Nephron (organoid): ENCODE measurements around the gene HYDIN.
"Not testable (repeated sequence)": the region's sequence is repeated elsewhere in the genome, so short reads cannot be mapped to it uniquely, and the experiment has no call there.

Experiments
- H3K27ac Mint-ChIP-seq, 3 experiments: 2 replicates each; pipeline ENCODE4 v1.8.0; 2020; ENCODE audit warnings: mixed read lengths in 3 of 3, mild to moderate bottlenecking in 2 of 3, moderate library complexity in 1 of 3
- H3K27me3 Mint-ChIP-seq: 2 replicates; pipeline ENCODE4 v1.8.0; 2021; ENCODE audit warnings: low read depth, mild to moderate bottlenecking, moderate library complexity, mixed read lengths
- H3K36me3 Mint-ChIP-seq: 2 replicates; pipeline ENCODE4 v1.8.0; 2020; ENCODE audit warnings: low read depth, mixed read lengths
- H3K4me1 Mint-ChIP-seq: 2 replicates; pipeline ENCODE4 v1.8.0; 2020; ENCODE audit warnings: mixed read lengths
- H3K4me3 Mint-ChIP-seq, 3 experiments: 2 replicates each; pipeline ENCODE4 v1.8.0; 2020; ENCODE audit warnings: mild to moderate bottlenecking in 3 of 3, mixed read lengths in 3 of 3, moderate library complexity in 2 of 3
- H3K9me3 Mint-ChIP-seq: 2 replicates; pipeline ENCODE4 v1.8.0; 2020; ENCODE audit warnings: mixed read lengths

The HYDIN gene

DNA sequence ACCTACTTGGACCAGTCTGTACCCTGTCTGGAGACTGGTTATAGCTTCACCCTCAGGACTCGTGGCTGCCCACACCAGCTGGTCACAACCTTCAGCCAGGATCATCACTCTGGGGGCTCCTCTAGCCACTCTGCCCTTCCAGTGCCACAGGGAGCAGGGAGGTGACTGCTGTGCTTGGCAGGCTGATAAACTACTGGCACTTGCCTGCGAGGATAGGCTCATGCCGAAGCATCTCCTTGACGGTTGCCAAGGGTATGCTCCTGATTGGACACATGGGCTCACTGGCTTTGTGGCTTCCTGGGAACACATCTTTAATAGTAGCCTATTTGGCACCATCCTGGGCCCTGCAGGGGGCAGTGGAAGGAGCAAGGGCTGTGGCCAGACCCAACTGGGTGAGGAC, 295.2 kb downstream of the HYDIN start:
- H3K36me3 Mint-ChIP-seq, H3K4me3 Mint-ChIP-seq, H3K9me3 Mint-ChIP-seq, H3K27me3 Mint-ChIP-seq, H3K27ac Mint-ChIP-seq, H3K4me1 Mint-ChIP-seq: not testable (repeated sequence)

DNA sequence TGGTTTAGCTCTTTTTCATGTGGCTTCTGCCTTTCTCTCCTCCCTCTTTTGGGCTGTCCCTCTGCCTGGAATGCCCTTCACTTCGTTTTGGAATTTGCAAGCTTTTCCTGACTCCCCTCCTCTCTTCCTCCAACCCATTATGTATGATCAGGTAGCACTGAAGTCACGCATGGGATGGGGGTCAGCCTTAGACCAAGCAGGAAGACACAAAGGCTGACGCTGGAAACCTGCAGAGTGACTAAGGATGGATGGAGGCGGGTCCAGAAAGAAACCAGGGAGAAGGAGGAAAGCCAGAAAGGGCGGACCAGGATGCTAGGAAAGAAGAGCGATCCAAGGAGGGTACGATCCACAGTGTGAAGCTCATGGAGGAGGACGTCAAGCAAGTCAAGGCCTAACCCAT, 296.8 kb downstream of the HYDIN start:
- not testable (repeated sequence) for H3K27ac Mint-ChIP-seq, H3K4me3 Mint-ChIP-seq, H3K36me3 Mint-ChIP-seq, H3K27me3 Mint-ChIP-seq, H3K9me3 Mint-ChIP-seq, H3K4me1 Mint-ChIP-seq

DNA sequence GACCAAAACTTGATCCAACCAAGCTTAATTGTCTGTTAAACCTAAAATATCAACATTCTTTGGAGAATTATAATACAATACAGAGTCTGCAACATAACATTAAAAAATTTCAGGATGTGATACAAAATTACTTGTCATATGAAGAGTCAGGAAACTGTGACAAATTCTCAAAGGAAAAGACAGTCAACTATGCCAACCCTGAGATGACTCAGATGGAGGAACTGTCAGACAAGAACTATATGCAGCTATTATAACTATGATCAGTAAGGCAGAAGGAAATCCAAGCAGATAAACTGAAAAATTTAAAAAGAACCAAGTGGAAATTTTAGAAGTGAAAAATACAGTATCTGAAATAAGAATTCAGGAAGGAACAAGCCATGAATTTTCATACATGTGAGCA, 299.8 kb downstream of the HYDIN start:
- not testable (repeated sequence) for H3K9me3 Mint-ChIP-seq, H3K27me3 Mint-ChIP-seq, H3K27ac Mint-ChIP-seq, H3K4me1 Mint-ChIP-seq, H3K36me3 Mint-ChIP-seq, H3K4me3 Mint-ChIP-seq

DNA sequence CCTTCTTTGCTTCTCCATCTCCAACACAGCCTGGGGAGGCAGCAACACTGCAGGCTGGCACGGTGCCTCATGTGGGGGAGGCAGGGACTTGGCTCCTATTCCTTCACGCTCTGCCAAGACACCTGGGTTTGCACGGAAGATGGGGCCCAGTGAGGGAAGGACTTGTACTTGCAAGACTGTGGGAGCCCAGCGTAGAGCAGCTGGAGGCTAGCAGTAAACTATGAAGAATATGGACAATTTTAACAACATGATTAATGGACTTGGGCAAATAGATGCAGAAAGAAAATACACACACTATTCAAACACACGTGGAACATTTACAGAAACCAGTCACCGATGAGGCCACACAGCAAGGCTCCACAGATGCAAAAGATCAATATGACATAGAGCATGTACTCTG, 308.4 kb downstream of the HYDIN start:
- Mint-ChIP-seq H3K27ac (peak overlapping the region; percentile 74 to 87 (median 78)), H3K4me1 (peaks cover 11% of the 10 kb centered on the region), H3K4me3 (peak overlapping the region in 1 of 3 experiments; percentile 3)
- not testable (repeated sequence) for H3K36me3 Mint-ChIP-seq, H3K27me3 Mint-ChIP-seq, H3K9me3 Mint-ChIP-seq

DNA sequence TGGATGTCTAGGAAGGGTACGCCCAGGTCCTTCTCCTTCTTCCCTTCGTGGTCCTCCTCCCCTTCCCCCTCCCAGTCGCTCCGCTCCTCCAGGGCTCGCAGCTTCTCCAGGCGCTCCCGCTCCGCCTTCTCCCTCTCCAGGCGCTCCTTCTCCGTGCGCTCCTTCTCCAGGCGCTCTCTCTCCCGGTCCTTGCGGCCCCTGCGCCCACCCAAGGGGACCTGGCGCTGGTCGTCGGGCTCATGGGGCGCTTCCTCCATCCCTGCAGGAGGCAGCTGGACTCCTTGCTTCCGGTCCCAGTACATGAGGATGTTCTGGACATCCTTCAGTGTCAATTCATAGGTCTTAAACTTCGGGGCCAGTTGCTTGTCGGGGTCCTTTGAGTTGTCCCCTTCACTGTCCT, 309.9 kb downstream of the HYDIN start:
- not testable (repeated sequence) for H3K9me3 Mint-ChIP-seq, H3K27me3 Mint-ChIP-seq, H3K4me3 Mint-ChIP-seq, H3K36me3 Mint-ChIP-seq, H3K27ac Mint-ChIP-seq
- peaks cover 11% of the 10 kb centered on the region for H3K4me1 Mint-ChIP-seq

DNA sequence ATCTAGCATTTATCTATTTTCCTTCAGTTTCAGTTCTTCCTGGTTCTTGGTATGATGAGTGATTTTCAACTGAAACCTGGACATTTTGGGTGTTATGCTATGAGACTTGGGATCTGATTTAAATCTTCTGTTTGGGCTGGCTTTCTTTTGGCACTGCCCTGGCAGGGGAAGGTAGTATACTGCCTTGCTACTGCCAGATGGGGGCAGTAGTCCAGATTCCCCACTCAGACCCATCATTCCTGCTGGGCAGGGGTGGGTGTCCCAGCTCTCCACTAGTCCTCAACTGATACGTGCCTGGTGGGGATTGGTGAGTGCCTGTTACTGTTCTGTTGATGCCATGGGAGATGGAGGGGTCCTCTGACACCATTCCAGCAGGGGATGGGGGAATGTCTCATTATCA, 342.3 kb downstream of the HYDIN start:
- H3K36me3 Mint-ChIP-seq, H3K27me3 Mint-ChIP-seq, H3K4me1 Mint-ChIP-seq, H3K9me3 Mint-ChIP-seq, H3K4me3 Mint-ChIP-seq, H3K27ac Mint-ChIP-seq: not testable (repeated sequence)

DNA sequence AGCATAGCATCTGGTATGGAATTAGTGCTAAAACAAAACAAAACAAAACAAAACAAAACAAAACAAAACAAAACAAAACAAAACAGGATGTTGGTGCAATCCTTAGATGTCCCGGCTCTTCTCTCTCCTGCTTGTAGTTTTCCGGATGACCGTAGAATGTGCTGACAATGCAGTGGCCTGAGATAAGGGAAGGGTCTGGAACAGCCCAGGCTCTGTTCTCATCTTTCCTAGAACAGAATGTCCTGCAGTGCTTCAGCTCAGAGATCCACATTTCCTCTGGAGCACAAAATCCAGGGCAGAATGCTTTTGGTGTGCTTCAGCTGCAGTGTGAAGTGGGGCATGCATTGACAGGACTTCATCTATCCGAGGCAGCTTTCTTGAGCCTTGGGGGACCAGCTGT, 345.9 kb downstream of the HYDIN start:
- H3K36me3 Mint-ChIP-seq, H3K9me3 Mint-ChIP-seq, H3K27me3 Mint-ChIP-seq, H3K27ac Mint-ChIP-seq, H3K4me3 Mint-ChIP-seq, H3K4me1 Mint-ChIP-seq: not testable (repeated sequence)

DNA sequence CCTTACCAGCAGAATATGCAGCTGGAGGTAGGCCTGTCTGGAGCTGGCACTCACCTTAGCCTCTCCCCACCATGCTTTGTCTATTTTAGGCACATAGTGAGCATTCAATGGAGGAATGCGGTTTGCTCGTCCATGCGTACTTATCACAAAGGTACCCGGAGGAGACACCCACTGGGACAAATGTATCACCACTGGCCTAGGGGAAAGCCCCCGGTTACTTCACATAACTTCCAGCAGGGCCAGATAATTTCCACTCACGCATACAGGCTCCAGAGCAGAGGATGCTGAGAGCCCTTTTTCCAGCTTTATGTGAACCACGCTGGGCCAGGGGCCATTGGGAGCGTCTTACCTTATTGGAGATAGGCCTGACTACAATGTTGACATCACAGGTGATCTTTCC, 348.2 kb downstream of the HYDIN start:
- not testable (repeated sequence) for H3K27me3 Mint-ChIP-seq, H3K27ac Mint-ChIP-seq, H3K36me3 Mint-ChIP-seq, H3K4me3 Mint-ChIP-seq, H3K4me1 Mint-ChIP-seq, H3K9me3 Mint-ChIP-seq

DNA sequence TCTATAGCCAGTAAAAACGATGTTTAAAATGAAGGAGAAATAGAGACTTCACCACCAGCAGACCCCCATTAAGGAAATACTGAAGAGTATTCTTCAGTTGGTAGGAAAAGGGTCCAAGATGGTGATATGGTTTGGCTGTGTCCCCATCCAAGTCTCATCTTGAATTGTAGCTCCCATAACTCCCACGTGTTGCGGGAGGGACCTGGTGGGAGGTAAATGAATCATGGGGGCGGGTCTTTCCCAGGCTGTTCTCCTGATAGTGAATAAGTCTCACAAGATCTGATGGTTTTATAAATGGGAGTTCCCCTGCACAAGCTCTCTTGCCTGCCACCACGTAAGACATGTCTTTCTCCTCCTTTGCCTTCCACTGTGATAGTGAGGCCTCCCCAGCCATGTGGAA, 352.6 kb downstream of the HYDIN start:
- H3K9me3 Mint-ChIP-seq, H3K27me3 Mint-ChIP-seq: not testable (repeated sequence)

DNA sequence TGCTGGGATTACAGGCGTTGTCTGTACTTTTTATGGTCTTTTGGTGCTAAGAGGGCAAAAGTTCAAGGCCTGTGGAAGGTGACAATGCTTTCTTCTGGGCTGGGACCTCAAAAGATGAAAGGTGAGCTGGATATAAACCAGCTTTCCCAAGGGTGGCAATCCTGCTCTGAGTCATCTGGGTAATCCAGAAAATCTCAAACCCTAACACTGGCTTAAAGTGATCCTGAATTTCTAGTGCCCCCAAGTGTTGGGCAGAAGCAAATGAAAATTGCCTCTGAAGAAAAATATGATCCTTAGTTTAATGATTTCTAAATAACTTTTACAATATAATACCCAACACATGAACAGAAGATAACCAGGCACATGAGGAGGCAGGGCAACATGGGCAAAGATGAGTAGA, 354.1 kb downstream of the HYDIN start:
- H3K27ac Mint-ChIP-seq, H3K36me3 Mint-ChIP-seq, H3K4me1 Mint-ChIP-seq, H3K9me3 Mint-ChIP-seq, H3K4me3 Mint-ChIP-seq, H3K27me3 Mint-ChIP-seq: not testable (repeated sequence)

More for the DNA sequence above, 352.6 kb downstream of the HYDIN start:
- not testable (repeated sequence) for H3K36me3 Mint-ChIP-seq, H3K4me1 Mint-ChIP-seq, H3K27ac Mint-ChIP-seq, H3K4me3 Mint-ChIP-seq

DNA sequence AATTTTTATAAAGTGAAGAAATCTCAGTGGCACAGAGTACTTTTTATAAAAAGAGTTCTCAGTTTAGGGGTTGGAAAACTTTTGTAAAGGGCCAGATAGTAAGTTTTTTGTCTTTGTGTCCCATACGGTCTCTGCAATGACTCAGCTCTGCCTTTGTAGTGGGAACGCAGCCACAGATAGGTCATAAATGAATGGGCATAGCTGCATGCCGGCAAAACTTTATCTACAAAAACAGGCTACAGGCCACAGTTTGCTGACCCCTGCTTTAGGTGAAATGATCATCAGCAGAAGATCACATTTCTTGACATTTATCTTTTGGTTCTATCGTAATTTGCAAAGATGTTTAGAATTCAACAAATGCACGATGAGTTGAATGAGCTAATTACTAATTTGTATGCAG, 365.8 kb downstream of the HYDIN start:
- not testable (repeated sequence) for H3K27me3 Mint-ChIP-seq, H3K36me3 Mint-ChIP-seq, H3K27ac Mint-ChIP-seq

DNA sequence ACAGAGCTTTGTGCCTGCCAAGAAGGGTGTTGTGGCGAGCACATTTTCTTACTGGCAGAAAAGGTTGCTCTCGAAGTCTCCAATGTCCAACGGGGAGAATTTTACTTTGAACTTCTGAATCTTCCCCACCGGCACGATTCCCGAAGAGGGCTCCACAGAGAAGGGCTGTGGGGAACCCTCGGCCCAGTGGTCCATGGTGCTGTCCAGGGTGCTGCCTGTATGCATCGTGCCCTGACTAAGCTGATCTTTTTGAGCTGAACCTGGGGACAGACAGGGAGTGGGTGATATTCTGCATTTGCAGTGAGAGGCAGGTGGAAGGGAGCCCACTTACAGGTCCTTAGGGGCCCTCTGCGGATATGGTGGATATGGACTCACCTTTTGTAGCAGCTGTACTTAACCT, 368.5 kb downstream of the HYDIN start:
- H3K36me3 Mint-ChIP-seq, H3K4me1 Mint-ChIP-seq, H3K4me3 Mint-ChIP-seq, H3K9me3 Mint-ChIP-seq, H3K27me3 Mint-ChIP-seq, H3K27ac Mint-ChIP-seq: not testable (repeated sequence)

More for the DNA sequence above, 365.8 kb downstream of the HYDIN start:
- H3K4me1 Mint-ChIP-seq, H3K9me3 Mint-ChIP-seq, H3K4me3 Mint-ChIP-seq: not testable (repeated sequence)

DNA sequence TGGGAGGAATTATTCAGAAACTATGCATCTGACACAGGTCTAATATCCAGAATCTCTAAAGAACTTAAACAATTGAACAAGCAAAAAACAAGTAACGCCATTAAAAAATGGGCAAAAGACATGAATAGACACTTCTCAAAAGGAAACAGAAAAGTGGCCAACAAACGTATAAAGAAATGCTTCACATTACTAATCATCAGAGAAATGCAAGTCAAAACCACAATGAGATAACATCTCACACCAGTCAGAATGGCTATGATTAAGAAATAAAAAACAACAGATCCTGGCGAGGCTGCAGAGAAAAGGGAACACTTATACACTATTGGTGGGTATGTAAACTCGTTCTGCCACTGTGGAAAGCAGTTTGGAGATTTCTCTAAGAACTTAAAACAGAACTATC, 379.2 kb downstream of the HYDIN start:
- not testable (repeated sequence) for H3K27ac Mint-ChIP-seq, H3K4me1 Mint-ChIP-seq, H3K4me3 Mint-ChIP-seq, H3K9me3 Mint-ChIP-seq, H3K36me3 Mint-ChIP-seq, H3K27me3 Mint-ChIP-seq

DNA sequence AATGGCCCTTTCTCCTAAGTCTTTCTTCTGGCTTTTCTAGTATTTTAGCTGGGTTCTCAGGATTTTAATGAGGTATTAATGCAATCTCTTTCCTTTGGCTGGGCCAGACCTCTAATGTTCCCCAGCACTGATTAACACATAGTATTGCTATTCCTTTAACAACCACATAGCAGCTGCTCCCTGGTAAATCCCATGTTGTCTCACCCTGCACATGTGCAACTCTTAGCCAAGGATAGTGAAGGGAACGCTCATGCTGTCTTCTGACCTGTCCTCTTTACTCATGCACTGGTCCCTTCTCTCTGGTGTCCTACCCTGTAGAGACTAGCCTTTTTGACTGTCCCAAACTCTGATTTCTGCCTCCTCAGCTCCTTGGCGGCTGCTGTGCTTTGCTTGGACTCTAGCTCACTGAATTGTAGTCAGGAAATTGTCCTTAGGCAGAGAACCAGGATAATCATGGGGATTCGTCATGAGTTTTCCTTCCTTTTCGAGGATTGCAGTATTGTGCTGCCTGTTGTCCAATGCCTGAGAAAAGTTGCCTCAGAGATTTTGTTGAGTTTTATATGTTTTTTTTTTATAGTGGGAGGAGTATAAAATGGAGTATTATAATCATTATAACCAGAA, 406.9 kb downstream of the HYDIN start:
- H3K9me3 Mint-ChIP-seq, H3K27me3 Mint-ChIP-seq, H3K4me1 Mint-ChIP-seq, H3K4me3 Mint-ChIP-seq, H3K27ac Mint-ChIP-seq, H3K36me3 Mint-ChIP-seq: not testable (repeated sequence)

DNA sequence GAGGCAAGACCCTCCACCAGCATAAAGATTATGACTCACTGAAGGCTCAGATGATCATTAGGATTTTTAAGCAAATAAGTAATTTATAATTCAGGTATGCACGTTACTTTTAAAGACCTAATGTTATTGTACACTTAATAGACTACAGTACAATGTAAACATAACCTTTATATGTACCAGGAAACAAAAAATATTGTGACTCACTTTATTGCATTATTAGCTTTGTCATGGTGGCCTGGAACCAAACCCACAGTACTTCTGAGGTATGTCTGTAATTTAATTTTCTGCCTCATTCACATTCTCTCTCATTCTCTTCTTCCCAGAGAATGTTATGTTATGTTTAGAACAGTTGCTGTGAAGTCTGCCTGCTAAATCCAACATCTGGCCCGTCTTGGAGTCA, 407.8 kb downstream of the HYDIN start:
- H3K27me3 Mint-ChIP-seq, H3K9me3 Mint-ChIP-seq, H3K4me1 Mint-ChIP-seq, H3K36me3 Mint-ChIP-seq, H3K27ac Mint-ChIP-seq, H3K4me3 Mint-ChIP-seq: not testable (repeated sequence)

DNA sequence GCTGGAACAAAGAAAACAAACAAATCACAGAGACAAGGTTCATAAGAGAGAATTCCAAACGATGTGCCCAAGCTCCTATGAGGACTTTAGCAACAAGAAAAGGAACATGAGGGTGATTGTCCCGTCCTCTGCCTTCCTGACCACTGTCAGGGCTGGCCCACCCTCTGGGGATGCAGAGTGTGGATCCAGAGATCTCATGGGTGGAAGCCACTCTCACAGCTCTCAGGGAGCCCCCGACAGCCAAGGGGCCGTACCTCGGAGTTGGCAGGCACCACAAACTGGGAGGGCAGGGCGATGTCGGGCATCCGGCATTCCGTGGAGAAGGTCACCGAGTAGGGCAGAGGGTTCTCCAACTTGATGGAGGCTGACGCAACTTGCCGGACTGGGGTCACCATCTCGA, 412.4 kb downstream of the HYDIN start:
- H3K9me3 Mint-ChIP-seq, H3K27me3 Mint-ChIP-seq, H3K4me1 Mint-ChIP-seq, H3K27ac Mint-ChIP-seq, H3K36me3 Mint-ChIP-seq, H3K4me3 Mint-ChIP-seq: not testable (repeated sequence)
